G401 (cell line): ENCODE measurements around the gene TM7SF3. TPM values are rescaled to one million over a fixed set of nuclear protein-coding genes. Genes with fewer than 3 reads are reported as not detected.
"Not testable (repeated sequence)": the region's sequence is repeated elsewhere in the genome, so short reads cannot be mapped to it uniquely, and the experiment has no call there.

Experiments used
- DNase-seq: peaks from one replicate; pipeline ENCODE4 v3.0.0-alpha.2; 2015; ENCODE audit warnings: low spot score
- in situ Hi-C: cut with HindIII; loops from 2 replicates; pipeline ENCODE4 v1.10.0; 2016; ENCODE audit warnings: low sequenced_read_pairs, mixed read lengths
- total RNA-seq: library from RNA; depleted of rRNA; stranded (reverse); fragments of >200 nt; shearing (Covaris generic); gene quantifications from 2 replicates; pipeline ENCODE4 v1.2.3, GENCODE V29; 2014

TM7SF3 gene
- total RNA-seq, 1 experiment from 2014 or later = 126 TPM

DNA sequence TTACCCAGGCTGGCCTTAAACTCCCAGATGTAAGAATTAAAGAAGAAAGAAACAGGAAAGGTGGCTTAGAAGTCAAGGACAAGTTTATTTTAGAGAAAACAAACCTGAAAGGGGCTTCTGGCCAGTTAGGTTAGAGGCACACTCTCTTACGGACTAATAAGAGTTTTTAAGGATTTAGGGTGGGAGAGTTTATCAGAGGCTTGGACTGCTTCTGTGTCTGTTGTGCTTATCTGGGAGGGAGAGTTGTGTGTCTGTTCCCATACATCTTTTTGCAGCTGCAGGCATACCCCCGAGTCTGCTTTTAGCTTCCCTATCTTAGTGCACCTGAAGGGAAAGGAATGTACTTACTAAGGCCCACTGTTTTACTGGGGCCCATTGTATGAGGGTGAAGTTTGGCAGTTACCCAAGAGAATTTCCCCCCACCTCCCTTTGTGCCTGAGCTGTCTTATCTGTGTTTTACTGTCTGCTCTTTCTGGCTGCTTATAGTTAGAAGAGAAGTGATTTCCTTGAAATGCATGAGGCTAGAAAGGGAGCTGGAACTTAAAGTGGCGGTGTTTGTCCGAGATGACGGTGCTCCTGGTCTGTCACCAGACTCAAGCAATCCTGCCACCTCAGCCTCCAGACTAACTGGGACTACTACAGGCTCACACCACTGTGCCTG lies 3.1 kb upstream of the TM7SF3 start:
- in situ Hi-C loops, DNase-seq: not testable (repeated sequence)

DNA sequence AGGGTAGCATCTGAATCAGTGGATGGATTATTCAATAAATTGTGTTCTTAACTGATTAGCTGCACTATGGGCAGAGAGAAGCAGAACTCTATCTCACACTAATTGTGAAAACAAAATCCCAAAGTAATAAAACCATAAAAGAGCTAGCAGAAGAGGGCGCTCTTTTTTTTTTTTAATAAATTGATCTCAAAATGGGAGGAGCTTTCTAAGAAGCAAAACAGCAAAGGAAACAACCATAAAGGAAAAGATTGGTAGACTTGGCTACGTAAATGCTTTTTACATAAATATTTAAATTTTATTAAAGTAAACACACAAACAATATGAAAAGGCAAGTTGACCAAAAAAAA lies 1.5 kb upstream of the TM7SF3 start:
- in situ Hi-C loops = no loop called here
- peak; percentile 20 for DNase-seq

DNA sequence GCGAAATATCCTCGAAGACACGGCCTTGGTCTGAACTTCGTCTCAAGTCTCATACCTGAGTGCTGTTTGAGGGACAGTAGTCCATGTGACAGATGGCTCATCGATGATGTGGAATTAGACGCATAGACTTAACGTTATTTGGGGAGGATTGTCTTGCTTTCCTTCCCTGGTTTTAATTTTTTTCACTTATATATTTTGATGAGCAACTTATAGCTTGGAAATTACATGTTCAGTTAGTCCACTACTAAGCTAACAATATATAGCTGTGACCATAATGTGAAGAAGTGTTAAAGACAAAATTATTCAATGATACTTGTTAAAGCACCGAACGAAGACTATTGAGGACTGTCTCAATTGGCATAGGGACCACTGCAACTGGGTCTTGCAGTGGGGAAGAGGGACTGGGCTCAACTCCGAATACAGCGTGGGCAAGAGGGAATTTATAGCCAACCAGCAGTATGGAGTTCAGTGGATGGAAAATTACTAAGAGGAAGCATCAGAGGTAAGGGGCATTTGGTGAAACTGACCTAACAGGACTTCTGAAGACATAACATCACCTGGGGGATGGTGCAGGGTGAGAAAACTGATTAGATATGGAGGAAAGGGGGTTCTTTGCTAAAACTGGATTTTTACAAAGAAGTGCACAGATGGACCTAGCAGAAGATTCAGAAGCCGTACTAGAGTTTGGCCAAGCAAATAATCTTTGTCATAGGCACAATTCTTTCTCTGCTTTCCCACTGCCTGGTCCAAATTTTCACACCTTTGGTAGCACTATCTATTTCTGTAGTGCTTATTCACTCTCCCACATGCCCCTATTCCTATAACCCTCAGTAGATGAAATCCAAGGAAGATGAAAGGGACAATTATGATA lies 910 bp upstream of the TM7SF3 start:
- DNase-seq = peak; percentile 38
- in situ Hi-C loops = no loop called here

DNA sequence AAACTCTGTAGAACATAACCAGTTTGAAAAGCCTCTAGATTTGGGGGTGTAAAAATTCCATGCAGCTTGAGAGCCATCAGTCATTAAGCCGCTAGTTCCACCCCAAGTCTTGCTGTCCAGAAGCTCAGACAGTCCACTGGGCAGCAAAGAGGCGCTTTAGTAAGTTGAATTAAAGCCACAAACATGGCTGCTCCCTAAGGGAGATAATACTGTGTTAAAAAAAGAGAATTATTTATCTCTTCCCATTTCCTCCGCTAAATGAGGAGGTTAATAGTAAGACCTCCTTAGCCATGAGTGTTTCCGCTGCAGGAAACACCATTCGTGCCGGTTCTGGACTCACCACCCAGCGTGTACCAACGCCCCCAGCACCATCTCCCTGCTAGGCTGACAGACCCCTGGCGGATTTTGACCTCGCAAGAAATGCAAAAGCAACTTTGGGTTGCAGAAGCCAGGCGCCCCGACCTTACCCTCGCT lies 536 bp downstream of the TM7SF3 start:
- DNase-seq = peak; percentile 70
- in situ Hi-C loops = no loop called here

DNA sequence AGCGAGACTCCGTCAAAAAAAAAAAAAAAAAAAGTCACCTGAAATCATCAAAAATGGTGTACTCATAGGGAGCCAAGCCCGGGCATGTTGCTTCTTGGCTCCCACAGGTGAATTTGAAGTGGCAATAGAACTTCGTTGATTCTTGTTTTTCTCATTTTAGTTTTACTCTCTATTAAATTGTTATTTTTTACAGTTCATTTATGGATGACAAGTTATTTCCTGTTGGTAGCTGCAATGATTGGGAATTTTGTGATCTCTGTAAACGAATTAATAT lies 1.3 kb downstream of the TM7SF3 start:
- in situ Hi-C loops = no loop called here

DNA sequence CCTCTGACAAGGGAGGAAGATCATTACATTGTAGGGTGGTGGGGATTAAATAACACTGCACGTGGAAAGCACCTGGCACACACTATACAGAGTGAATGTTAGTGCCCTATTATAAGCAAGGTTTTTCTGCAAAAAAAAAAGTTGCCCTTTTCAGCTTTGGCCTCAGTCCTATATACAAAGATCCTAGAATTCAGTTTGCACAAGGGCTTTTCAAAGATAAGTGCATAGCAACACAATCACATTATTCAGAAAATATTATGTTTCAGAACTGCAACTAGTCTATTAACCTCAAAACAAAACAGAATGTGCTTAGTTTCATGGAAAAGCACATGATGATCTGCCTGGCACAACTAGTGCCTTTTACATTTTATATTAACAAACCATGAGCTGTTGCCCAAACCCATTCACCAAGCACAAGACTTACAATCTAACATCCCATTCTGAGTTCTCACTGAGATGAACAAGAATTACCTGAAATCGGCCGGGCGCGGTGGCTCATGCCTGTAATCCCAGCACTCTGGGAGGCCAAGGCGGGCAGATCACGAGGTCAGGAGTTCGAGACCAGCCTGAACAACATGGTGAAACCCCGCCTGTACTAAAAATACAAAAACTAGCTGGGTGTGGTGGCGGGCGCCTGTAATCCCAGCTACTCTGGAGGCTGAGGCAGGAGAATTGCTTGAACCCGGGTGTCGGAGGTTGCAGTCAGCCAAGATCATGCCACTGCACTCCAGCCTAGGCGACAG lies 1.8 kb downstream of the TM7SF3 start:
- in situ Hi-C loops = no loop called here
- DNase-seq = no peak

More for the DNA sequence above, 1.3 kb downstream of the TM7SF3 start:
- no peak for DNase-seq

DNA sequence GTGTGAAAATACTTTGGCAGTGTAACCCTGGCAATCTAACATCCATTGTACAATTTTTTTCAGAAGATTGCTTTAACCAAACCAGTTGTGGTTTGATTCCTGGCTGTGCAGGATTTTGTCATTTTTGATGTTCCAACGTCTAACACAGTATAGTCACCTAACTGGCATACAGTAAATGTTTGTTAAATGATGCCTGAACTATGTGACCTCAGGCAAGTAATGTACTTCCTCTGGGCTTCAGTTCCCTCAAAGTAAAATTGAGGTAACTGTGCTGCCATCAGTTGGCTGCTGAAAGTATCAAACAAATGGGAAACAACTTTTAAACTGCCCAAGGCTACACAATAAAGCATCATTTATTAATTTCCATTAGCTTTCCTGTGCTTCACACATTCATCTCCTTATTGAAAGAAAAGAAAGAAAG lies 4.3 kb downstream of the TM7SF3 start:
- no peak for DNase-seq
- in situ Hi-C loops = no loop called here

DNA sequence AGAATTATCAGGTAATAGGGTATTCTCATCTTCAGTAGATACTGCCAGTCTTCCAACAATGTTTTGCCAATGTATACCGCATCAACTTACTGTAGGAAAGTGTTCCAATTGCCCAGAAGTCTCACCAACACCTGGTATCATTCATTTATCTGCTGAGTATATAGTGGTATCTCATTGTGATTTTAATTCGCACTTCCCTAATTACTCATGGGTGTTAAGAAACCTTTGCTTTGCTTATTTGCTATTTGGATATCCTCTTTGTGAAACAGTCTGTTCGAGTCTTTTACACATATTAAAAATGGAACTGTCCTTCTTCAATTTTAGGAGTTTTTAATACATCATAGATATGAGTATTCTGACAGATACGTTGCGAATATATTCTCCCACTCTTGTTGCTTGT lies 6.1 kb downstream of the TM7SF3 start:
- in situ Hi-C loops = no loop called here

DNA sequence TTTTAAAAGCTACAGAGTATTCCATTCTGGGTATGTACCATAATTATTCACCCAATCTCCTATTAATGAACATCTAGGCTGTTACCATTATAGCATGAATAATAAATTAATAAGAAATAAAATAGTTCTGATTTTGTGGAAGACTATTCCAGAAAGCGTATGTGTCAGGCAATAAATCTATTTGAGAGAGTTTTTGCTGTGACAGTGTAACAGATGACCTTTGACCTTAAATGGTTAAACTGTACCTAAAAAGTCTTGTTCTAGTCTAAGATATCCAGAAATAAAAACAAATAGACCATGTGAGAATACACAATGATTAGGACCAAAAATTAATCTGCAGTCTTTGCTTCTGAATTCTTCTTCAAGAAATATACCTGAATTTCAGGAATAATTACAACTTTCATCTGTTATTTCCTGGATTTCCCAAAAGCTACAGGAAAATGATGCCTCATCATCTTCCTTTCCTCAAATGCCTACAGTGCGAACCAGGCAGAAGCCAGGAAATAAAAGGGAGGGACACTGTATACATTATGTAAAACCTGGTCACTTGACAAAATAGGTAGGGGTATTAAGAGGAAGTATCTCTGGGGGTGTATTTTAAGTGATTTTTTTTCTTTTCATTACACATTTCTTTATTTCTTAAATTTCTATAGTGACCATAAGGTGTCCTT lies 7.3 kb downstream of the TM7SF3 start:
- in situ Hi-C loops = no loop called here
- DNase-seq = no peak

More for the DNA sequence above, 6.1 kb downstream of the TM7SF3 start:
- no peak for DNase-seq

DNA sequence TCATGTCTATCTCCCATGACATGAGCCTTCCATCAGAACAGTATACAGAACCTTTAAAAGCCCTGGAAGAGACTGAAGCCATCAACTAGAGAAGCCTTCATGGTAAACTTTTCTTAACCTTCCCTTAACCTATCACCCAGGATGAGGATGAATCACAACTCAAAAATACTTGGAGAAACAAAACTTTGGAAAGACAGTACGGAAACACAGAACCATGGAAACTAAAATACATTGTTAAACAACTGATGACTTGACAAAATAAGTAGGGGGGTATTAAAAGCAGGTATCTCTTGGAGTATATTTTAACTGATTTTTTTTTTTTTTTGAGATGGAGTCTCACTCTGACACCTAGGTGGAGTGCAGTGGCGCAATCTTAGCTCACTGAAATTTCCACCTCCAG lies 8.7 kb downstream of the TM7SF3 start:
- in situ Hi-C loops = no loop called here
- no peak for DNase-seq

DNA sequence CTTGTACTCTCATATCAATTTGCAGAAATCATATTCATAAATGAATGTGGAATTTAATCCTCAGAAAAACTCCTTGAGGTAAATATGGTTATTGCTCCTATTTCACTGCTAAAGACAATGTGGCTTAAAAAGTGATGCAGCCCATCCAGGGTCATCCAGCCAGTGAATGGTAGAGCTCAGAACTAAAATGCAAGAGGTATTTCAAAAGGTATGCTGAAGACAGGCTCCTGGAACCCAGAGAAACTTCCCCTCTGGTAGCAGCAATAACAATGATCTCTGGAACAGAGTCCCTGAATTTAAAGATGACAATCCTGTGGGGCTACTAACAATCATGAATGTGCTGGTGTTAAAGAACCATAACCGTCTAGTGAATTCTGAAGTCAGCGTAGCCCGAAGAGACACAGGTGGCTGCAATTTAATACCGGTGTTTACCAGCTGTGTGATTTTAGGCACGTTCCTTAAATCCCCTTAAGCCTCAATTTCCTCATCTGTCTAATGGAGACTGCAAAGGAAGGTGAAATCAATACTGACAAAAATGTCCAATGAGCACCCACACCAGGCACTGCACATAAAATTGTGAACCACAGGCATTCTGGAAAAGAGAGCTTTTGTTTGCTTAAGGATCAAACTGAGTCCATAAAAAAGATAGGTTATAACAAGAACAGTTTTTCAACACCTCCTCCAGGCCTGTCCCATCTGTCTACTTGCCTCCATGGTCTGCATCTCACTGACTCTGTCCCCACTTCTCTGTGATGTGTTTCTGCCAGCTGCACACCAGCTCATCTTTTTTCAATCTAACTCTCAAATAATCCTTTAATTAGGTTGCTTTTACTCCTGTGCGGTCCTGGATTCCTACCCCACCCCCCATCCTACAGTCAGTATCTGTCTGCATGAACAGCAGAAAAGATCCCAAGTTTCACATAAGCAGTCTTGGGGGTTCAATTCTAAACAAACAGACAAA lies 10.5 kb downstream of the TM7SF3 start:
- in situ Hi-C loops = no loop called here
- no peak for DNase-seq

DNA sequence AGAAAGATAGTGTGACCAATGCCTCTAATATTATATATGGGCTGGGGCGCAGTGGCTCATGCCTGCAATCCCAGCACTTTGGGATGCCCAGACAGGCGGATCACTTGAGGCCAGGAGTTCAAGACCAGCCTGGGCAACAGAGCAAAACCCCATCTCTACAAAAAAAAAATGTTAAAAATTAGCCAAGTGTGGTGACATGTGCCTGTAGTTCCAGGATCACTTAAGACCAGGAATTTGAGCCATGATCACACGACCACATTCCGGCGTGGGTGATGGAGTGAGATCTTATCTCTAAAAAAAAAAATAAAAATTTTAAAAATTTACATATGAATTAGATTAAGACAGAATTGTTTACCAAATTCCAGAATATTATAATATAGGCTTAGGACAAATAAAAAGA lies 12.0 kb downstream of the TM7SF3 start:
- DNase-seq = no peak
- in situ Hi-C loops = no loop called here

DNA sequence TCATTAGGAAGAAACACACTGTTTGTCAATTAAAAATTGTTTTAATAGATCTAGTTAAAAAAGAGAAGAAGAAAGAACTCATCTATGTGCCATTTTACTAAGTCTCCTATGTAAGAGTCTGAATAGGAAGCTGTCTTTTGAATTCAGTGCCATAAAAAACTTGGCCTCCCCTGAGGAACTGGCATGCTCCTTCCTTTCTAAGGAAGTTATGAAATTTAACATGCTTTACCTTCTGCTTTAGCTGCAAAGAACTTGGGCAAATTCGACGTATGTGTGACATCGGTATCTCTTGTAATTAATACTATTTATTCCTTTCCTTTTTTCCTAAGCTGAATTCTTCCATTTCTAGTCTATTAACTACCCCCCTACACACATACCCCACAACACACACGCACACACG lies 12.5 kb downstream of the TM7SF3 start:
- DNase-seq = no peak
- in situ Hi-C loops = no loop called here

DNA sequence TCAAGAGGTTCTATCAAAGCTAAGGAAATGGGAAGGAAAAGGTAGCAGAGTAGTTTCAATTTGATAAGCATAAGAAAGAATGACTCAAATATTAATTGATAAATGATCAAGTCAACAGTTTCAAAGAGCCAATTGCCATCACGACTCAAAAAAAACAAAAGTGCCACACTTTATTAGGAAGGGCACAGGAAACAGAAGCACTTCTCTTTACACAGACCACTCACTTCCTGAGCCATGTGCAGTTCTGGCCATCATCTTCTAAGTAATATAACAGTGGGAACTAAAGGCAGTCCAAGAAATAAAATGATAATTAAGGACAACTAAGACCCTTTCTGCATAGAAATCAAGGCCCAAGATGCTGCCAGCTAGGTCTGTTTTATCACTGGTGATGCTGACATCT lies 13.2 kb downstream of the TM7SF3 start:
- in situ Hi-C loops = no loop called here
- no peak for DNase-seq

DNA sequence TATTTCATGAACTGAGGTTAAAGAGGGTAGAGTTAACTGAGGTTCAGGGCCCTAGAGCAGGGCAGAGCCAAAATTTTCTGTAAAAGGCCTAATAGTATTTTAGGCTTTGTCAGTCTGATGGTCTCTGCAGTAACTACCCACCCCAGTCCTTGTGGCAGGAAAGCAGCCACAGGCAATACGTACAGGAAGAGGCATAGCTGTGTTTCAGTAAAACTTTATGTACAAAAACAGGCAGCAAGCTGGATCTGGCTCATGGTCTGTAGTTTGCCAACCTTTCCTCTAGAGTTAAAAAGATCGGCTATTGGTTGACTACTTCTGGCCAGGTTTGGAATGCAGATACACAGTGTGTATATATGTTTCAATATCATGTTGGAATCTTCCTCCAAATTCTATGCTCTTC lies 17.2 kb downstream of the TM7SF3 start:
- in situ Hi-C loops = no loop called here
- DNase-seq = no peak

DNA sequence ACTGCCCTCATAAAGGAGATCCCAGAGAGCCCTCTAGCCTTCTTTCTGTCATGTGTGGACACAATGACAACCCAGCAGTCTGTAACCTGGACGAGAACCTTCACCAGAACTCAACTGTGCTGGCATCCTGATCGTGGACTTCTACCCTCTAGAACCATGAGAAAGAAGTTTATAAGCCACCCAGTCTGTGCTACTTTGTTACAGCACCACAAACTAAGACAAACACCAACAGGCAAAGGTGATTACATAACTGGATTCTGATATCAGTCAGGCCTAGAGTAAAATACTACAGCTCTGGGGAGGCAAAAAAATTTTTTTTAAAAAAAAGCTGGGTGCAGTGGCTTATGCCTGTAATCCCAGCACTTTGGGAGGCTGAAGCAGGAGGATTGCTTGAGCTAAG lies 18.5 kb downstream of the TM7SF3 start:
- in situ Hi-C loops = no loop called here

DNA sequence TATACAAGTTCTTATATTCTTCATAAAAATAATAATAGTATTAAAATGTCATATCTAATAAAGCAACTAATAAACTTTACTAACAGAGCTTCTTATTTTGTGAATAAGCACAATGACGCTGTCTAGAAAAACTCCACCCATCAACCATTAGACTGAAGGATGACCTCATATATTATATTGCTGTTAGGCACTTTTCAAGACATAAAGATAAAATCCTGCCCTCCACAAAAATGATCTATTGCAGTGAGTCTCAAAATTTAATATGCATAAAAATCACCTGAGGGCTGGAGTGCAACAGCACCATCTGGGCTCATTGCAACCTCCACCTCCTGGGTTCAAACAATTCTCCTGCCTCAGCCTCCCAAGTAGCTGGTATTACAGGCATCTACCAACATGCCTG lies 20.1 kb downstream of the TM7SF3 start:
- in situ Hi-C loops = no loop called here
- no peak for DNase-seq

More for the DNA sequence above, 18.5 kb downstream of the TM7SF3 start:
- DNase-seq = no peak

DNA sequence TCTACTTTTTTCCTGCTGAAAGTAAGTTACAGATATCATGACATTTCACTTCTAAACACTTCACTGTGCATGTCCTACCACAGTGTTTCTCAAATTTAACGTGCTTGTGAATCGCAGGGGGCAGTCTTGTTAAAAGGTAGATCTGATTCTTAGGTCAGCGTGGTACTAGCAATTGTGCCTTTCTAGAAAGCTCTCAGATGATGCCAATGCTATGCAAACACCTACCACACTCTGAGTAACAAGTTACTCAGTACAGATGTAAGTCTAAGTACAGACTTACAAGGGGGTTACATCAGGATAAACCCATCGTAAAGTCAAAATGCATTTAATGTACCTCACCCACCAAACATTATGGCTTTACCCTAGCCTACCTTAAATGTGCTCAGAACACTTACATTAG lies 22.4 kb downstream of the TM7SF3 start:
- no peak for DNase-seq
- in situ Hi-C loops = no loop called here

DNA sequence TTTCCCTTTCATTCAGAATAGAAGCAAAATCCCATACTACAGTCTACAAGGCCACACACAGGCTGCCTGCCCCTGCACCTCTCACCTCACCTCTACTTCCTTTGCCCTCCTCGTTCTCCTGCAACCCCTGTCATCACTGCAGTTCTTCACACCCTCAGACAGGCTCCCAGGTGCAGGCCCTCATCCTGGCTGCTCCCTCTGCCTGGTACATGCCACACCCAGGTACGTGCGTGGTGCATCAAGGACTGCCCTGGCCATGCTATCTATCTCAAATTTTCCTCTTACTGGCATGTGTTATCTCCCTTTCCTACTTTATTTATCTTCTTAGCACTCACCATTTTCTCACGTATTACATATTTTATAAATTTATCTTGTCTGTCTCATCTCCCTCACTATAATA lies 24.3 kb downstream of the TM7SF3 start:
- DNase-seq = no peak
- in situ Hi-C loops = no loop called here
